Stimulated activated CD4-positive, alpha-beta T cell treated with anti-CD3 and anti-CD28 coated beads, Interleukin-2, amount 100 ng/mL, for 48 hours (primary cell): Measurements from ENCODE around the gene SEPHS2.

Experiments
- DNase-seq, 2 donors: peaks; one replicate each; pipeline ENCODE4 v3.0.0-alpha.2; 2020

The SEPHS2 gene

DNA sequence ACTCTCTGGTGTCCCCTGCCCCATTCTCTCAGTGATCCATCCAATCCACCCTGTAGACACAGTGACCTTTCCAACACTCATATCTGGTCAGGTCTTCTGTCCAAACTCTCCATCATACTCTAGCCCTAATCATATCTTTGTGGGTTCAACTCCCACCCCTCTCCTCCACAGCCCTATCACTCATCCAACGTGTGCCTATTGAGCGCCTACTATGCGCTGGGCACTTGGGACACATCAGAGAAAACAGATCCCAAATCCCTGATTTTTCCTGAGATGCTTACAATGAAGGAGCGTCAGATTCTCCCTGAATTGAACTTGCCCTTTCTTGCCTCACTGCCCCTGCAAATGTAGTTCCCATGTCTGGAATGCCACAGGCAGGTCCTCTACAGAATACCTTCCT lies 17.6 kb downstream of the SEPHS2 start:
- no peak for DNase-seq

DNA sequence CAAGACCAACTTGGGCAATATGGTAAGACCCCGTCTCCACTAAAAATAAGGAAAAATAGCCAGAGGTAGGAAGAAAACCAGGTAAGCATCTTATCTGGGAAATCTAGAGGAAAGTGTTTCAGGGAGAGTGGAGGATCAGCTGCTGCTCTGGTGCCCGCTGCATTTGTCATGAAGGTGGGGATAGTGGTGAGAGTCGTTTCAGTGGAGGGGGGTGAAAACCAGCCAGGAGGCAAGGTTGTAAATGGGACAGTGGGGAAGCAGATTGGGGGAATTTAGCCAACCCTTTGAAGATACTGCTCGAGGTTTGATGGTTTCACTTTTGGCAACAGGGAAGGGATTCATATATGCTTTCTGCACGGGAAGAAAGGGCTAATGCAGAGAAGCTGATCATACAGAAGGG lies 24.7 kb downstream of the SEPHS2 start:
- DNase-seq: no peak

GRCh38 chr16:30418350-30419181 lies 27.1 kb downstream of the SEPHS2 start:
- no peak for DNase-seq

DNA sequence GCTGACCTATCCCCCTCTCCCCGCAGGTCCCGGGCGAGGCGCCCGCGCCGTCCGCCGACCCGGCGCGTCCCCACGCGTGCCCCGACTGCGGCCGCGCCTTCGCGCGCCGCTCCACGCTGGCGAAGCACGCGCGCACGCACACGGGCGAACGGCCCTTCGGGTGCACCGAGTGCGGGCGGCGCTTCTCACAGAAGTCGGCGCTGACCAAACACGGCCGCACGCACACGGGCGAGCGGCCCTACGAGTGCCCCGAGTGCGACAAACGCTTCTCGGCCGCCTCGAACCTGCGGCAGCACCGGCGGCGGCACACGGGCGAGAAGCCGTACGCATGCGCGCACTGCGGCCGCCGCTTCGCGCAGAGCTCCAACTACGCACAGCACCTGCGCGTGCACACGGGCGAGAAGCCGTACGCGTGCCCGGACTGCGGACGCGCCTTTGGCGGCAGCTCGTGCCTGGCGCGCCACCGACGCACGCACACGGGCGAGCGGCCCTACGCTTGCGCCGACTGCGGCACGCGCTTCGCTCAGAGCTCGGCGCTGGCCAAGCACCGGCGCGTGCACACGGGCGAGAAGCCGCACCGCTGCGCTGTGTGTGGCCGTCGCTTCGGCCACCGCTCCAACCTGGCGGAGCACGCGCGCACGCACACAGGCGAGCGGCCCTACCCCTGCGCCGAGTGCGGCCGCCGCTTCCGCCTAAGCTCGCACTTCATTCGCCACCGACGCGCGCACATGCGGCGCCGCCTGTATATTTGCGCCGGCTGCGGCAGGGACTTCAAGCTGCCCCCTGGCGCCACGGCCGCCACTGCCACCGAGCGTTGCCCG lies 27.9 kb downstream of the SEPHS2 start:
- peak; percentile 77 to 80 for DNase-seq

GRCh38 chr16:30416624-30417528 lies 28.8 kb downstream of the SEPHS2 start:
- no peak for DNase-seq

DNA sequence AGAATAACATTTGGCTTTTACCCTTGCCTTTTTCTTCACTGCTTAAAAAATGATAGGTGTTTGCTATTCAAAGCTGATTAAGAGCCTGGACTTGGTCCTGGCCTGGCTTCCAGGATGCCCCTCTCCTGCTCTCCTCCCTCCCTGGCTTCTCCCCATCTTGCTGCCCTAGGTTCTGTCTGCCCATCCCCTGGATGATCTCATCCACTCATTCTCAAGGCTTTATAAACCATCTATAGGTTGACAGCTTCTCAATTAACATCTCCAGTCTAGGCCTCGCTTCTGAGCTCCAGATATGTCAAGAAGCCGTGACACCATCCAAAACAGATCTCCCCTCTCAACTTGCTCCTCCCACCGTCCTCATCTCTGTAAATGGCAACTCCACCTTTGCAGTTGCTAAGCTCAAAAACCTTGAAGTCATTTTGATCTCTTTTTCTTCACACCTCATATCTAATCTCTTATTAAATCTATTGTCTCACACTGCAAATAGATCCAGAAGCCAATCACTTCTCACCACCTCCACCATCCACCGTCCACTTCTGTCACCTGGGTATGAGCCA lies 29.5 kb downstream of the SEPHS2 start:
- DNase-seq: no peak

DNA sequence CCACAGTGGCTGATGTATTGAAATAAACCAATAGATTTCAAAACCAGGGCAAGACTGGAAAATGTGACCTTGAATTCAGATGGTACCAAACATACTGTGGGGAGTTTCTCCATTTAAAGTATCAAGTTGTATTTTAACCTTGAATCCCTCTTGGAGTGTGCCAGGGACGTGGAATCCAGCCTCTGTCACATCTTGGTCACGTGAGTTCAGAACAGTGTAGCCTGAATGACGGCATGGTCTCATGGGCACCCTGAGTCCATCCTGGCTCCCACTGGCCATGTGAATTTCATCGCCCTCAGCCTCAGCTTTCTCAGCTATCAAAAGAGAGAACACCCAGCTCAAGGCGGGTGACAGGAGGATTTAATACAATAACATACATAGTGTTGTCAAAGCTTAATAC lies 31.5 kb downstream of the SEPHS2 start:
- no peak for DNase-seq

DNA sequence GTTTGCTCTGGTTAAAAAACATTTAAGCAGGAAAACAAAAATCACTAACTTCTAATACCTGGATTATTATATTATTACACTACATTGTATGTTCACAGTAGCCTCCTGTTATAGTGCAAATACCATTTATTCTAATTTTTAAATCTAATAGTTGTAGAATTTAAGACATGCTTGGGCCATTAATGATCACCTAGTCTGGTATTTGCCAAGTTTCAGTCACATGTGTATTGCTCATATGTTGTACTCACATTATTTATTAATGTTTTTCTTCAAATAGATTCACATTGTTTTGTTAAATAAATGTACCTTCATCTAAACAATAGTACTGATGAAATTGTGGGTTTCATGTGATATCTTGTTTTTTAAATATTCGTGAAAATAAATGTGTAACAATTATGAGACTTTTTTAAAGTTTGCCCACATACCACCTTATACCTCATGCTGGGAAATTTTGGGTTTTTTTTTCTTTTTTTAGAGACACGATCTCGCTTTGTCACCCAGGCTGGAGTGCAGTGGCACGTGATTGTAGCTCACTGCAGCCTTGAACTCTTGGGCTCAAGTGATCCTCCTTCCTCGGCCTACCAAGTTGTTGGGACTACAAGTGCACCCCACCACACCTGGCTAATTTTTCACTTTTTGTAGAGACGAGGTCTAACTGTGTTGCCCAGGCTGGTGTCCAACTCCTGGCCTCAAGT lies 32.4 kb downstream of the SEPHS2 start:
- no peak for DNase-seq

DNA sequence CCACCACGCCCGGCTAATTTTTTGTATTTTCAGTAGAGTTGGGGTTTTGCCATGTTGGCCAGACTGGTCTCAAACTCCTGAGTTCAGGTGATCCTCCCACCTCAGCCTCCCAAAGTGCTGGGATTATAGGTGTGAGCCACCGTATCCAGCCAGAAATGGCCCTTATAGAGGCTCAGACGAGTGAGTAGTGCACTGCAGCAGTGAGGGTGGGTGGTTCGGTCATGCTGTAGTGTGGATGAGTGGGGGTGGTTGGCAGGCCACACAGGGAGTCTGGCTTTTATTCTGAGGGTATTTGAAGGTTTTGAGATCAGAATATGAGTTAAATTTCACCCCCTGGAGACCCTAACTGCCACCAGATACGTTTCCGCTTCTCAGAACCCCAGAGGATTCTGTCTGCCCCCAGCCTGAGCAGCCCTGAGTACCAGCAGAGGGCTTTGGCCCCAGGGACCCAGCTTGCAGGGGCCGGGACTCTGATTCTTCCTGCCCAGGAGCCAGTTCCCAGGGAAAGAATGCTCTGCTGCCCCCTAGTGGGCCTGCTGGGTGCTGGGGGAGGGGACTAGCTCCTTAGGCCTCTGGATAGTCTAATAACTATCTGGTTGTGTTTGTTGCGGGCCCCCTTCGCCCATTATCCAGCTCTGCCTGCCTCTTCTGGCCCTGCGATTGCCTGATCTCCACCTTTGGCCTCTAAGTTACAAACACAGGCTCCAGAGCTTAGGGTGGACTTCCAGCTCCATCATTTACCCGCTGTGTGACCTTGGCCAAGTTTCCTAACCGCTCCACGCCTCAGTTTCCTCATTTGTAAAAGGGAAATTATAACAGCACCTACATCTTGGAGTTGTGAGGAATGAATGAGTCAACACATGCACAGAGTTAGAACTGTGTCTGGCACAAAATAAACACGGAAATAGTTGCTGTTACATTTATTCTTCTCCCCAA lies 36.3 kb downstream of the SEPHS2 start:
- peak; percentile 92 to 96 for DNase-seq

- DNase-seq: no peak
These were observed 37.7 kb downstream of the SEPHS2 start for GRCh38 chr16:30407804-30408534.

DNA sequence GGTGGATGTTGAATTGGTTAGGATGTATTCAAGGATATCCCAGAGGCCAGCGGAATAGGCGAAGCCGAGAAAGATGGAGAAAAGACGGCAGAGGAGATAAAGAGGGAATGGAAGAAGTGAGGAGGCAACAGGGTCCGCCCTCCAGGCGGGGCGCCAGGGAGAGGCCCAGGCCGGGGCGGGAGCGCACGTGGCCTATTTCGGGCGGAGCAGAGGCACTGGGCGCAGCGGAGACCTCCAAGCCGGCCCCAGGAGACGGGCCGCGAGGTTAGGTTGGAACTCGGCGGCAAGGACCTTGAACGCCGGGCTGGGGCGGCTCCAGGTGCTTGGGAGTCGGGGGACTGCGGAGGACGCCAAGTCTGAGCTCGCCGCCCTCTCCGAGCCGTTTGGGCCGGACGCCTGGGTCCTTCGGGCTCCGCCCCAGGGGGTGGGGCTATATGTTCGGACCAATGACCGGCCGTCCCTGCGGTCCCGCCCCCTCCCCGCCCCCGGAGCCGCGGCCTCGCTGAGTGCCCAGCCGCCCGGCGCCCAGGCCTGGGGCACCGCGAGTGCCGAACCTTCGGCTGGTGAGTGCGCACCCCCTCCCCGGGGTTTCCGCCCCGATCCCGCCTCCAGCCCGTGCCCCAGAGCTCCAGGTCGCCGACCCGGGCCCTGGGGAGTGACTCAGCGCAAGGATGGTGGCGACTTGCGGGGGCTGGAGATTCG lies 38.4 kb downstream of the SEPHS2 start, which contains the start of gene ZNF771:
Gene ZNF771 (plus strand): TSS at position 505 of the 702 bp plus-strand sequence. CDS start 448 bp downstream, outside the sequence.
- peak; percentile 89 to 93 for DNase-seq

- no peak for DNase-seq
These were observed 38.9 kb downstream of the SEPHS2 start for GRCh38 chr16:30406795-30407101.

DNA sequence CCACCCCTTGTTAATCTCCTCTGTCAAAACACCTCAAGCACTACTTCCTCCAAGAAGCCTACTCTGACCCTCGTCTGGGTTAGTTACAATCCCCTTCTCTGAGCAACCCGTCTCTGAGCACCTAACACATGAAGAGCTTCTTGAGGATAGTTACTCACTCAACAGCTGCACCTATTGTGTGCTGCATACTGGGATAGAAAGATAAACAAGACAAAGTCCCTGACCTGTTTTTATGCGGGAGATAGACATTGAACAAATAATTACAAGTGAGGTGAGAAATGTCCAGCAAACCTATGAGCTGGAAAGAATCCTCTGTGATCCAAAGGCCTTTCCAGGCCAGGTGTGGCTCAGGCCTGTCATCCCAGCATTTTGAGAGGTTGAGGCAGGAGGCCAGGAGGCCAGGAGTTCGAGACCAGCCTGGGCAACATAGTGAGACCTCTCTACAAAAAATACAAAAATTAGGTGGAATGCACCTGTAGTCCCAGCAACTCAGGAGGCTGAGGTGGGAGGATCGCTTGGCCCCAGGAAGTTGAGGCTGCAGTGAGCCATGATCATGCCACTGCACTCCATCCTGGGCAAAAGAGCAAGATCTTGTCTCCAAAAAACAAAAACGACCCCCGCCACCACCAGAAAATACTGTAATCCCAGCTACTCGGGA lies 43.8 kb downstream of the SEPHS2 start:
- DNase-seq: no peak

- no peak for DNase-seq
These were observed 46.1 kb downstream of the SEPHS2 start for GRCh38 chr16:30399435-30400186.

DNA sequence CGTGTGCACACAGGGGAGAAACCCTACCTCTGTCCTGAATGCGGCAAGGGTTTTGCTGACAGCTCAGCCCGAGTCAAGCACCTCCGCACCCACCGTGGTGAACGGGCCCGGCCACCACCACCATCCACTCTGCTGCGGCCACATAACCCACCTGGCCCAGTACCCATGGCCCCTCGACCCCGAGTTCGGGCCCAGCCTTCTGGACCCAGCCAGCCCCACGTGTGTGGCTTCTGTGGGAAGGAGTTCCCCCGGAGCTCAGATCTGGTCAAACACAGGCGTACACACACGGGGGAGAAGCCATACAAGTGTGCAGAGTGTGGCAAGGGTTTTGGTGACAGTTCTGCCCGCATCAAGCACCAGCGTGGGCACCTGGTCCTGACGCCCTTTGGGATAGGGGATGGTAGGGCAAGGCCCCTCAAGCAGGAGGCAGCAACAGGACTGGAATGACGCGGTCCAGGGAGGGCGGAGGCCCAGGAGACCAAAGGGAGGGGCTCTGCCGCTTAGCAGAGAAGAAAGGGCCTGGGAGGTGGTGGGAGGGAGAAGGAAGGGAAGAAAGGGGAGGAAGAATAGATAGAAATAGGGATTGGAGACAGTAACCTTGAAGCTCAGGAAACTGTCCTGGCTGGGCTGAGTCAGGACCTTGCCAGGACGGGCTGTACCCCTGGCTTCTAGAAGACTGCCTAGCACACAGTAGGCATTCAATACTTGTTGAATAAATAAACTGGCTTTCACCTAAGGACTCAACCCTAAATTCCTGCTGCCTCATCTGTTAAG lies 46.8 kb downstream of the SEPHS2 start:
- no peak for DNase-seq

DNA sequence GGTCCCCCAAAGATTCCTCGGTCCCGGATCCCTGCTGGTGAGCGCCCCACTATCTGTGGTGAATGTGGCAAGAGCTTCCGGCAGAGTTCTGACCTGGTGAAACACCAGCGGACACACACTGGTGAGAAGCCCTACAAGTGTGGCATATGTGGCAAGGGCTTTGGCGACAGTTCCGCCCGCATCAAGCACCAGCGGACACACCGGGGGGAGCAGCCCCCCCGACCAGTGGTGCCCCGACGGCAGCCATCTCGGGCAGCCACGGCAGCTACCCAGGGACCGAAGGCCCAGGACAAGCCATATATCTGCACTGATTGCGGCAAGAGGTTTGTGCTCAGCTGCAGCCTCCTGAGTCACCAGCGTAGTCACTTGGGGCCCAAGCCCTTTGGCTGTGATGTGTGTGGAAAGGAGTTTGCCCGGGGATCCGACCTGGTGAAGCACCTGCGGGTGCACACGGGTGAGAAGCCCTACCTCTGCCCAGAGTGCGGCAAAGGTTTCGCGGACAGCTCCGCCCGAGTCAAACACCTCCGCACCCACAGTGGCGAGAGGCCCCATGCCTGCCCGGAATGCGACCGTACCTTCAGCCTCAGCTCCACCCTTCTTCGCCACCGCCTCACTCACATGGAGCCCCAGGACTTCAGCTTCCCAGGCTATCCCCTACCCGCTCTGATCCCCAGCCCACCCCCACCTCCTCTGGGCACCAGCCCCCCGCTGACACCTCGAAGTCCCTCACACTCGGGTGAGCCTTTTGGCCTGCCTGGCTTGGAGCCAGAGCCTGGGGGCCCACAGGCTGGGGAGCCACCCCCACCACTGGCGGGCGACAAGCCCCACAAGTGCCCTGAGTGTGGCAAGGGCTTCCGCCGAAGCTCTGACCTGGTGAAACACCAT lies 47.7 kb downstream of the SEPHS2 start:
- no peak for DNase-seq
